DMS53 (cell line): Measurements from ENCODE around the gene HEATR9.

Experiments
- DNase-seq: peaks from one replicate; lab custom pipeline; 2025; lab: John Stamatoyannopoulos, UW

Gene HEATR9

DNA sequence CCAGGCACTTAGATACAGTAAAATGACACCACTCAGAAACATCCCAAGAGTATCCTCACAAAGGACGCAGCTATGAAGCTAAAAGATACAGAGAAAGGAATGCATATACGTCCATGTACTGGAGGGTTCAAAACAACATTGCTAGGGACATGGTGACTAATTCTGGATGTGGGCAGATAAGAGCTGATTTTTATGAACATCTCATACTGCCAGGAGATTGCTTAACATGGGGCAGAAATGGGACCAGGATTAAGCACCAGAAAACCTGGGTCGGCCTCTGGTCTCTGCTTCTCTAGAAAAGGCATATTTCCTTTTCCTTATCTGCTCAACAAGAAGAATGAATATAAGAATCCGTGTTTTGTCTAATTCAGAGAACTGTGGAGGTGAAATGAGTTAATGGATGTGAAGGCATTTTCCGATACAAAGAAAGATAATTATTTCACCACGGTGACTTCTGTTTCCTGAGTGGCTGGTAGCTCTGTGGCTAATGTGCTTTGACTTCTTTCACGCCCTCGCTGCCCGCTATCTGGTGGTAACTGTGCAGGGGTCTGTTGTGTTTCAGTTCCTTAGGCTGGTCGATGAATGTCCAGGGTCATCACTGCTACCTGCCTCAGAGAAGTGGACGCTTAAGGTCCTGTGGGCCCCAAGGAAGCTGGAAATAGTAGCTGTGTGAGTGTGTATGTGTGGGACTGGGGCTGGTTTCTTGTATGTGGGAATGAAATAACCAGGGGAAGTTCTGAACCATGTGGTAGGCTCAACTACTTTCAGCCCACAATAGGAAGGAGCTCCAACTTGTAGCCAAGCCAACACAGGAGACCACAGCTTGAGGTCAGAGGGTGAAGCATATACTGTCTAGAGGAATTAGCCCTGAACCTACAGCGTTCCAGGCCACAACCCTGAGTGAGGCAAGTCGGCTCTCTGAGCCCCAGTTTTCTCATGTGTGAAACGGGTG lies 27.2 kb upstream of the HEATR9 start:
- no peak for DNase-seq

DNA sequence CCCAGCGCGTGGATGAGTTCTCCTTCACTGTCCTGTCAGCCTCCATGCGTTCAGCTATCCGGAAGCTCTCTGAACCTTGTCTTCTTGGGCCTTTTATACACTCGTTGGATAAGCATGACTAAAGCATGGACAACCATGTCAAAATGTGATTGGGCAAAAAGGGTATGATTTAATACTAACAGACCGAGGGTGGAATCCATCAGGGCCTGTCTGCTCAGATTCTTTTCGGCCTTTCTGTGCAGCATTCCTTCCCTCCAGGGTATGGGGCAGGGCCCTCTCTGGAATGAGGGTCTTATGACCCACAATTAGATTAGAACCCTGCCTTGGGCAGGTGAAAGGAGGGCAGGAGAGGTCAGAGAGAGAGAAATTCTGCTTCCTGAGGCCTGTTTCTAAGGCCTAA lies 25.5 kb upstream of the HEATR9 start:
- DNase-seq, result no peak

- DNase-seq, result no peak
These were observed 25.1 kb upstream of the HEATR9 start for GRCh38 chr17:35893751-35894150.

GRCh38 chr17:35892091-35893035 lies 23.7 kb upstream of the HEATR9 start:
- no peak for DNase-seq

DNA sequence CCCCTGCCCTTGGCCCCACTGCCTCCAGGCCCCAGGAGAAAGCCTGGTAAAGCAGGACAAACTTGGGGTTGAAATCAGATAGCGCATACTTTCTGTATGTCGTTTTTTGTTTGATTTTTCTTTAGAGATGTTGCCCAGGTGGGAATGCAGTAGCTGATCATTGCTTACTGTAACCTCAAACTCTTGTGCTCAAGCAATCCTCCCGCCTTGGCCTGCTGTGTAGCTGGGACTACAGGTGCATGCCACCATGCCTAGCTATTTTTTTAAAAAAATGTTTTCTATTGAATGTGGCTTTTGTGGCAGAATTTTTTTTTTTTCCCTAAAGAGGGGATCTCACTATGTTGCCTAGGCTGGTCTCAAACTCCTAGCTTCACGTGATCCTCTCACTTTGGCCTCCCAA lies 22.6 kb upstream of the HEATR9 start:
- no peak for DNase-seq

DNA sequence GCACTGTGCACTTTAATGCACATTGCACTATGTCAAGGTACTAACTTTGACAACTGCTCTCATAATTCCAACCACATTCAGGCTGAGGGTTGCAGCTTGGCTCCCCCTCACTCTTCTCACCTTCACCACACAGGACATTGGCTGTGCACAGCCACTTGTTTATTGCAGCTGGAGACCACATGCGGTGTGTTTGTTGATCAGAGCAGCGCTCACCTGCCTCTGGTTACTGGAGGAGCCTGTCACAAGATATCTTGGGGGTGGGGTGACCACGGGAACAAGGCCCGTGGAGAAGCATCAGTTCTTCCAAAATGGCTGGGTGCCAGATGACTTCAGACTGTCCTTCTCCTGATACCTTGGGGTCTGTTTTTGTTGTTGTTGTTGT lies 22.1 kb upstream of the HEATR9 start:
- peak; percentile 44 for DNase-seq

DNA sequence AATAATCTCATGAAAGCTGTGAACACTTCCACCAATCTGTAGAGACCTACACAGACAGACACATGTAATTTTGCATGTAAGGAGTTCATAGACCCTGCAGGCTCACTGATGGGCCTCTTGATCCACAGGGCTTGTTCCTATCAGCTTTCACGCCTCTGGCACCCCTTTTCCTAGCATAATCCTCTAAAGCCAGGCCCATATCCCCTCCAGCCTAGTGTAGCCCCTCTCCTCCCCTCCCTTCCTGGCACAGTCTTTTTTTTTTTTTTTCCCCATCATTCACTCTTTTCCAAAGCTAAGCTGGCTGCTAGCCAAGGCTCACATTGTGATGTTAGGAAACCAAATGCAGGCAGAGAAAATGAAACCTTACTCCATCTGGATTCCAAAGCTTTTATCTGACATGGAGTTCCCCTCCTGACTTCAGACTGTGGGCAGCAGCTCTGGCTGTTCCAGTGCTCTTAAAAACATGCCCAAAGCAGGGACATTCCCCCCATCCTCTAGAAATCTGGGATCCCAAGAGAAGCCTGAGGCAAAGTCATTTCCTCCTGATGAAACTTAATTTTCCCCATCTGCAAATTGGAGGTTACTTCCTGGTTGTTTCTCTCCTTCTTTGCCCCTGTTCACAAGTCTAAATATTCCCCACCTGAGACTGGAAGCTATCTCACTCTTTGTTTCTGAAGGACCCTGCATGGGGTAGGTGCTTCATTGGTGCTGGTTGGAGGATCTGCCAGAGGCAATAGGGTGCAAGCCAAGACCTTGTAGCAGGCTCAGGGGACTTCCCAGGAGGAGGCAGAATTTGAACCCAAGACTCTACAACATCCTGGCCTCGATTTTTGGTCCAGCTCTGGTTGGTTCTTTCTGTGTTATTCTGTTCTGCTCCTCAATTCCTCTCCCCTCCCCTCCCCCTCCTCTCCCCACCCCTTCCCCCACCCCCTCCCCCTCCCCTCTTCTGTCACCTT lies 21.4 kb upstream of the HEATR9 start:
- peak; percentile 34 for DNase-seq

GRCh38 chr17:35889241-35889640 lies 20.6 kb upstream of the HEATR9 start:
- DNase-seq, result no peak

DNA sequence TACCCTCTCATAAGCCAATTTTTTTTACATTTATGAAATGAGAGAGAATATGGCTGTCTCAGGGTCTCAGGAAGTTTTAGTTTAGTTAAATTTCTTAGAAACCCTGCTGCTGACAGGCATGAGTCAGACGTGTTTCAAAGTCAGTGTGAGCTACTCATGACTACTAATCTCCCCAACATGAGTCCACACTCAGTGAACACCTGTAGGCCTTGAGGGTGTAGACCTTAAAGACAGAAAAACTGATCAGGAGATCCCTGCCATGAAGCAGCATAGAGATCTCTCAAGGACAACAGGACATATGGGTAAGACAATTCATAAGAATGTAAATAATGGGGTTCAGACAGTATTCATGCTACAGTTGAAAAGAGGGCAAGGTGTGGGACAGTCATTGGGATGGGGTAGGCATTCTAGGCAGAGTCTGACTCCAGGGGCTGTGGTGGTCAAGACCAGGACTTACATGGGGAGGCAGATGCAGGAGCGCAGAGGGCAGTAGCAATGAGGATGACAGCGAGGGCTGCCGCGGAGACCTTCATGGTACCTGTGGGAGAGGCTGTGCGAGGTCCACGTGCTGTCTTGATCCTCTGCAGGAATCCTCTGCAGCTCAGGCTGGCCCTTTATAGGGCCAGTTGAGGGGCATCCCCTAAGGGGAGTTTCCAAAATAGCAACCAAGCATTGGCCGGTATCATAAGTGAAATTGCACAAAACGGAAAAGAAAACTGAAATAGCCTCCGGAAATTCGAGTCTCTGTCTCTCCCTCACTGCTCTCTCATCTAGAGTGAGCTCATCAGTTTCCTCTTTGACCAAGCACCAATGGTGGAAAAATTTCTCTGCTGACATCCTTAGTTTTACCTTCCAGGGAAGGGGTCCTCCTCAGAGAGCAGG lies 11.3 kb upstream of the HEATR9 start, which contains the start of gene CCL5:
Gene CCL5, minus strand, starts transcription at position 588 of the 882 bp plus-strand sequence.
- no peak for DNase-seq

DNA sequence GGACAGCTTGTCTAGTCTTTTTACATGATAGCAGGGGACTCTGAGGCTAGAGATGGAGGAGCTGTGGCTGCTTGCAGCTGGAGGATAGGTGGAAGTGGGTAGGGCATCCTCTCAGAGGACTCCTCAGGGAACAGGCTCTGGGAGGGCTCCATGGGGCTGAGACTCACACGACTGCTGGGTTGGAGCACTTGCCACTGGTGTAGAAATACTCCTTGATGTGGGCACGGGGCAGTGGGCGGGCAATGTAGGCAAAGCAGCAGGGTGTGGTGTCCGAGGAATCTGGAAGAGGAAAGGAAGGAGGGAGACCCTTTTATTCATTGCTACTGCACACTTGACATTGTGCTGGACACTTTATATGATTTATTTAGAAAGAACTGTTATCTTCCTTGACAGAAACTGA lies 9.7 kb upstream of the HEATR9 start:
- DNase-seq, result no peak

DNA sequence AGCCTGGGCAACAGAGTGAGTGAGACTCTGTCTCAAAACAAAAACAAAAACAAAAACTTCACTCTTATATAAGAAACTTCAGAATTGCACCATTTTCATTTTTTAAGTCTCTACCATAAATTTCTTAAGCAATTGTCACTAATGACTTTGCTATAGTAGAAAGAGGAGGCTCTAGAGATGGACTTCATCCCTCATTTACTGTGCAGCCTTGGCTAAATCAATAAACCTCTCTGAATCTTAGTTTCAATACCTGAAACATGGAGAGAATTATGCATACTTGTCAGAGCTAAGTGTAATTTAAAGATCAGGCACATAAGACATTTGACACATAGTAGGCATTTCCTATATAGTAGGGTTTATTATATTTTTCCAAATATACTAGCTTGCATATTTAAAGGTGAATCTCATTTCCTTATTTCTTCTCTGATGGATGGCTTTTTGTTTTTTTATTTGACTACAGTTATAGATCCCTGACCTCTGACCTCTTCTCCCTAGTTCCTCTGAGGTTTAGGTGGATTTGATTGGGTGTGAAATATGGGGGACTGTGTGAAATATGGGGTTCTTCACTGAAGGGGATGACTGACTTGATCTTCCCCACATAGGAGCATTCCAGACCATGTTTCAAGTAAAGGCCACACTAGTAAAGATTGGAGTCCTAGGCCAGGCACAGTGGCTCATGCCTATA lies 8.8 kb upstream of the HEATR9 start:
- no peak for DNase-seq

GRCh38 chr17:35876534-35876933 lies 7.8 kb upstream of the HEATR9 start:
- DNase-seq, result no peak

GRCh38 chr17:35875800-35876139 lies 7.1 kb upstream of the HEATR9 start:
- no peak for DNase-seq

DNA sequence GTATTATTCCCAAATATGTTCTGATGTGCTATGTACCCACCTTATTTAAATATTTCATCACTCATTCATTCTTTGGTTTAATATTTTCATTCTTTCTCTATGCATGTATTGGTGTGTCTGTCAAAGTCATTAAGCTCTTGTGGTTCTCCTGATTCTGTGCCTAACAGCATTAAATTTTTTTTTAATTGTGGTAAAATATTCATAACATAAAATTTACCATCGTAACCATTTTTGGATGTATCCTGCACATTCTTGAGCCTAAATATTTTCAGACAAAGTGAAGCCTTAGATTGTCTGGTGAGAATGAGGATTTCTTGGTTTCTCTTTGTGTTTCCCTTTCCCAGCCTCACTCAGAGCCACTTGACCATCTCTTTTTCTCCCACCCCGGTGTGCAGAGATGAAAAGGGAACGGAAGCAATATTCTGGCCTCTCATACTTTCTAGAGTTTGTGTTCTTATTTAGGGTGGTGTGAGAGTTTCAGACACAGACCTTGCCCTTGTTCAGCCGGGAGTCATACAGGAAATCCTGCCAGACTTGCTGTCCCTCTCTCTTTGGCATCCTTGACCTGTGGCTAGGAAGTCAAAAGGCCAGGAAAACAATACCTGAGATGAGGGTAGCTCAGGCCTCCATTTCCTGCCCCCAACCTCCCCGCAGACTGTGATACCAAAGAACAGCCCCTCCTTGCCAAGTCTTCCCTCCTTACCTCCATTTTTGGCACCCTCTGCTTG lies 6.5 kb upstream of the HEATR9 start:
- DNase-seq, result no peak

GRCh38 chr17:35872196-35872980 lies 3.7 kb upstream of the HEATR9 start:
- no peak for DNase-seq

DNA sequence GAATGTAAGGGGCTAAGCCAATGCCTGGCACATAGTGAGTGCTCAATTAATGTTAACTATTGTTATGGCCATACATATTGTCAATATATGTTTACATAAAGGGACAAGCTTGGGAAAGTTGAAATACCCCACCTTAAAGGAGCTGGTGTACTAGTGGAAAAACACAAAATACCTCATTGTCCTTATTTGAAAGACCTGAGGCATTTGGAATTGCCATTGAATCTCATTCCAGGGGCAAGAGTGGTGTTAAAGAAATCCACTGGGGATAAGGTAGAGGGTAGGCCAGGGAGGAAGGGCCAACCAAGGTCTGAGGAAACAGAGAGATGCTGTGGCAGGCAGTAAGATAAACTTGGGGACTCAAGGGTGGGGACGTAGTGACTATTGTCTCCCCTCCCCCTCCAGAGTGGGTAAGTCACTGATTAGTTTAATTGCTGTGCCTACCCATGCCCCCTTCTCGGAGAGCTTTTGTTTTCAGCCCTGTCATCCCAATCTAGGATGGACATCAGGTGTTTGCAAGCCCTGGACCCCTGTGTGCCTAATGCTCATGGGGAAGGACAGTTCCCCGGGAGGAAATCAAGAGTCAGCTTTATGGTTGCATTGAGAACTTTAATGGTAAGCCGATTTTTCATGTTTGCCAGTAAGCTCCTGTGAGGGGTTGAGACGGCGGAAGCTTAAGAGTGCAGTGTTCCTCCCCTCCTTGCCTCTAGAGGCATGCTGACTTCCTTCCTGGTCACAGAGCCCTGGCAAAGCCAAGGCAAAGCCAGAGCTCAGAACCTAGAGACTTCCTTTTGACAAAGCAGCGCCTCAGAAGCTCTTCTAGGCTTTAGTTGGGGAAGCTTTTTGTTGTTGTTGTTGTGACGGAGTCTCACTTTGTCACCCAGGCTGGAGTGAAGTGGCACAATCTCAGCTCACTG lies 2.5 kb upstream of the HEATR9 start:
- no peak for DNase-seq

DNA sequence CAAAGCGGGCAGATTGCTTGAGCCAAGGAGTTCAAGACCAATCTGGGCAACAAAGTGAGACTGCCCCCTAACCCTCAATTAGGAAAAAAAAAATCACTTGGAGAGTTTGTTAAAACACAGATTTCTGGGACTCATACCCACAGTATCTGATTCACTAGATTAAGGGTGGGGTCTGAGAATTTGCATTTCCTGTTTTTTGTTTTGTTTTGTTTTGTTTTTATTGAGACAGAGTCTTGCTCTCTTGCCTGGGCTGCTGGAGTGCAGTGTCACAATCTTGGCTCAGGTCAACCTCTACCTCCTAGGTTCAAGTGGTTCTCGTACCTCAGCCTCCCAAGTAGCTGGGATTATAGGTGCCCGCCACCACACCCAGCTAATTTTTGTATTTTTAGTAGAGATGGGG lies 1.1 kb downstream of the HEATR9 start:
- no peak for DNase-seq
